Left ventricle myocardium inferior (tissue), 1 donor: ENCODE measurements around the gene DCC. TPM values are rescaled to one million over a fixed set of nuclear protein-coding genes. Genes with fewer than 3 reads are reported as not detected.

Source experiments
- DNase-seq: peaks from one replicate; pipeline ENCODE4 v3.0.0-alpha.2; 2020
- H3K27ac ChIP-seq: fragments of 200-600 bp; replicated peaks from 2 replicates; pipeline ENCODE4 v1.8.0; 2021
- H3K27me3 ChIP-seq: fragments of 200-600 bp; 2 replicates; pipeline ENCODE4 v1.8.0; 2021; ENCODE audit warnings: low read depth
- H3K36me3 ChIP-seq: fragments of 200-600 bp; 2 replicates; pipeline ENCODE4 v1.8.0; 2021
- H3K4me1 ChIP-seq: fragments of 200-600 bp; 2 replicates; pipeline ENCODE4 v1.8.0; 2021
- H3K4me3 ChIP-seq: fragments of 200-600 bp; 2 replicates; pipeline ENCODE4 v1.8.0; 2021; ENCODE audit warnings: mild to moderate bottlenecking, moderate library complexity
- H3K9me3 ChIP-seq: fragments of 200-600 bp; replicated peaks from 2 replicates; pipeline ENCODE4 v1.8.0; 2021
- CTCF ChIP-seq: fragments of 200-600 bp; IDR thresholded peaks from 2 replicates; pipeline ENCODE4 v1.8.0; 2021; ENCODE audit warnings: antibody characterized with exemption, mild to moderate bottlenecking, borderline replicate concordance
- intact Hi-C: fragments of 100-400 bp; cut with micrococcal nuclease; formaldehyde crosslinking; loops from one replicate; pipeline ENCODE4 v1.11.0; 2022
- total RNA-seq: library from RNA; stranded (reverse); fragmentation: NEBNext Ultra II Directional; extraction: Animal tissue kit (Norgen Biotek cat#: 25700); gene quantifications from one replicate; pipeline ENCODE4 v1.2.1, GENCODE V29; 2021
- donor health status: DM: no; HTN: yes; CAD: no; lungs with severe emphysema.

The DCC gene
- total RNA-seq, 1 donor from 2014 or later: not detected

GRCh38 chr18:52723550-52723970, 383.6 kb downstream of the DCC start:
- no peak for TF ChIP-seq CTCF
- Histone ChIP-seq H3K36me3 (no peaks in the 10 kb centered on the region), H3K4me3 (no peak overlapping the region), H3K27ac (no peak overlapping the region), H3K27me3 (no peaks in the 10 kb centered on the region), H3K4me1 (no peaks in the 10 kb centered on the region), H3K9me3 (no peaks in the 10 kb centered on the region)
- intact Hi-C loops: no loop called here
- no peak for DNase-seq

- no peak for DNase-seq
- TF ChIP-seq CTCF: no peak
- H3K9me3 ChIP-seq: no peaks in the 10 kb centered on the region
- intact Hi-C loops: no loop called here
- no peaks in the 10 kb centered on the region for H3K27me3 ChIP-seq
- H3K4me1 ChIP-seq: no peaks in the 10 kb centered on the region
- no peak overlapping the region for H3K27ac ChIP-seq
- H3K4me3 ChIP-seq: no peak overlapping the region
- no peaks in the 10 kb centered on the region for H3K36me3 ChIP-seq
Measured at GRCh38 chr18:52730972-52731619, 391.1 kb downstream of the DCC start.

- Histone ChIP-seq H3K9me3 (no peaks in the 10 kb centered on the region), H3K27me3 (no peaks in the 10 kb centered on the region), H3K4me3 (no peak overlapping the region), H3K36me3 (no peaks in the 10 kb centered on the region), H3K4me1 (no peaks in the 10 kb centered on the region), H3K27ac (no peak overlapping the region)
- no peak for DNase-seq
- intact Hi-C loops: no loop called here
- no peak for TF ChIP-seq CTCF
Measured at GRCh38 chr18:52738946-52739345, 398.9 kb downstream of the DCC start.

- no peak for DNase-seq
- H3K27me3 ChIP-seq: no peaks in the 10 kb centered on the region
- no peaks in the 10 kb centered on the region for H3K4me1 ChIP-seq
- no peak overlapping the region for H3K27ac ChIP-seq
- no peak overlapping the region for H3K4me3 ChIP-seq
- H3K36me3 ChIP-seq: no peaks in the 10 kb centered on the region
- no peaks in the 10 kb centered on the region for H3K9me3 ChIP-seq
- TF ChIP-seq CTCF: no peak
- intact Hi-C loops: no loop called here
Measured at GRCh38 chr18:52746986-52747385, 407.0 kb downstream of the DCC start.

- intact Hi-C loops: no loop called here
Measured at GRCh38 chr18:52747869-52748268, 407.9 kb downstream of the DCC start.

More at GRCh38 chr18:52747869-52748268, 407.9 kb downstream of the DCC start:
- Histone ChIP-seq H3K4me1 (no peaks in the 10 kb centered on the region), H3K27ac (no peak overlapping the region), H3K27me3 (no peaks in the 10 kb centered on the region), H3K9me3 (no peaks in the 10 kb centered on the region), H3K36me3 (no peaks in the 10 kb centered on the region), H3K4me3 (no peak overlapping the region)
- no peak for TF ChIP-seq CTCF
- no peak for DNase-seq
